ENCODE data around the gene NACA.

The NACA gene

DNA sequence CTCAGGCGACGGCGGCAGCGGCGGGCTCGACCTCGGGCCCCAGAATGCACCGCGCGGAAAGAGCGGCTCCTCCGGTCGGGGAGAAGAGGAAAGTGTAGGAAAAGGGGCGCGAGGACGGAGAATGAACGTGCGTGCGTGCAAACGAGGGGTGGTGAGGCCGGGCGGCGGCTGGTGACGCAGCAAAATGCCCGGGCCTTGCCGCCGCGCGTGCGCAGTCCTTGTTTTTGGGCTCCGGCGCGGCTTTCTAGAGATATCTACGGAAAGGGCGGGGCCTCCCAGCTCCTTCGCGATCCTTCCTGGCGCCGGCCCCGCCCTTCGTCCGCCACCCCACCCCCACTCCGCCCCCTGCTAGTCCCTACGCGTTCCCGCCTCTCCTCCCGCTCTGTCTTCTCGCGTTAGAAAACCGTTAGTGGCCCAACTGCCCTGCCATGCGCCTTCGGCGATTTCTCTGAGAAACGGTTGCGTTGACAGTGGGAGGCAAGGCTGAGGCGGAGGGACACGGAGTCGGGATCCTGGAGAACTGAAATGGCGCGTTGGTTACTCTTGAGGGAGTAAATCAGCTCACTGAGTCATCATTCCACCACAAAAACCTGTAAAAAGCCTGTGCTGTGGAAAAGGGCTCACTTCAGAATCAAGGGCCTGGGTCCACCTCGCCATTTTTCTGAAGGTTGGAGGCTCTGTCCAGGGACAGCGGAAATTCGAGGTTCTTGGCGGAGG, 36.8 kb downstream of the NACA start, which contains the start of gene PTGES3:
TSS of gene PTGES3 (minus strand) at position 156 of the 717 bp plus-strand sequence. CDS start 285 bp downstream, outside the sequence.
- peak within 1 kb of the TSS; percentile 100 for H3K4me3 ChIP-seq (ENCODE audit: low read depth, low read length)

DNA sequence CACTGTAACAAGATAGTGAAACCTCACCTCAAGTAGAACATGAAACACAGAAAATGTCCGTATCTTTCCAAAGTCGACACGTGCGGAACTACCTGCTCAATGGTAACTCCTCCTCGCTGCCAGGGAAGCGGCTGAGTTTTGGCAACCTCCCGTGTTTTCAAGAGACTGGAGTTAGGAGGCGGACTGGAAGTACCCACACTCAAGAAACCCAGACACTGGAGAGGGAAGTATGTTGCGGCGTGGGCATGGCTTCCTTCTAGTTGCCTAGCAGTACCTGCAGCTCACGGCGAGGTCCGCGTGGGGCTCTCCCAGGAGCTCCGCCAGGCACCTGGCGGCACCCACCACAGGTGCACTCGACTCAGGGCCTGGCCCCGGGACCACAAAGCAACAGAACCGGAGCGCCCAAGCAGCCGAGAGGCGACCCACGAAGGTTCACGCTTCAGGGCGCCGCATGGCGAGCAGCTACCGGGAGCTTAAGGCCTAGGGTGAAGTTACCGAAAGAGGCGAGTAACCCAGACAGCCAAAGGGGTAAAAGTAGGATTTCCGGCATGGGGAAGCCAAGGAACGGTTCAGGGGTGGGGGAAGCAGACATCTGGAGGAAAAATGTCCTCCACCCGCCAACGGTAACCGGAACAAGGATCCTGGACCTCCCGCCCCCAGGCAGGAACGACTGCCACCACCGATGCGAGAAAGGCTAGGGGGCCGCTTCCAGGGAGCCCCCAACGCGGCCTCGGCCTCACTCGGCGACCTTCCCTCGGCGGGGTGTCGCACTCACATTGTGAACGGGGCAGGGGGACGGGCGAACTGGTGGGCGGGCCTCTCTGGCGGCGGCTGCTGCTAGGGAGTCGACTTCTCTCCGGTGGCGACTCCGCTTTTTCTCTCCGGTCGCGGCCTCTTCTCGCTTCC, 37.6 kb downstream of the NACA start:
- H3K4me3 ChIP-seq (ENCODE audit: low read depth, low read length) = peak overlapping the region; percentile 100

DNA sequence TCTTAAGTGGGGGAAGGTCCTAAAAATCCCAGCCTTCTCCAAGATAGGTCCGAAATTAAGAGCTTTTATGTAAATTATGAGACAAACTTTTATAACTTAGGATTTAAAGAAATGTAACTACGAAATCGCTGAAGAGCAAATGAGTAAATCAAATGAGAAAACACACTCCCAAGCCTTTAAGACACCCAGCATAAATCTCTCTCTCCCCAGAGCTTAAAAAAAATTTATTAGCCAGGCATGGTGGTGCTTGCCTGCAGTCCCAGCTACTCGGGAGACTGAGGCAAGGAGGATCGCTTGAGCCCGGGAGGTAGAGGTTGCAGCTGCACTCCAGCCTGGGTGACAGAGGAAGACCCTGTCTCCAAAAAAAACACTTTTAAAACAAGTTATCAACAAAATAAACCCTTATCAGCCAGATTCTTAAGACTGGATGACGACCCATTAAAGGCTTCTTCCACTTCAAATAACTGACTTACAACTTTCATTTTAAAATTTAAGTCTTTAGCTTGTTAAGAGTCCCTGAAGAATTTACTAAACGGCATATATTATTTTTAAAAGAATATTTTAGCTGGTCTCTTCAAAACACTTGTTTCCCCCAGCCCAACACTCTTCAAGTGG, 40.2 kb downstream of the NACA start:
- no peak overlapping the region for H3K4me3 ChIP-seq (ENCODE audit: low read depth, low read length)

DNA sequence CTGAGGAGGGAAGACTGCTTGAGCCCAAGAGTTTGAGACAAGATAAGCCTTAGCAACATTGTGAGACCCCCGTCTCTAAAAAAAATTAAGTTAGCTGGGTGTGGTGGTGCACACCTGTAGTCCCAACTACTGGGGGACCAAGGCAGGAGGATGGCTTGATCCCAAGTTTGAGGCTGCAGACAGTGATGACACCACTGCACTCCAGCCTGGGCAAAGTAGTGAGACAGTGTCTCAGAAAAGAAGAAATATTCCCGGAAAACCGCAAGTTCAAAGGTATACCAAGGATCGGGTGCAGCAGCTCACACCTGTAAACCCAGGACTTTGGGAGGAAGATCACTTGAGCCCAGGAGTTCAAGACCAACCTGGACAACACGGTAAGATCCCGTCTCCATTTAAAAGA, 42.8 kb downstream of the NACA start:
- no peak overlapping the region for H3K4me3 ChIP-seq (ENCODE audit: low read depth, low read length)

DNA sequence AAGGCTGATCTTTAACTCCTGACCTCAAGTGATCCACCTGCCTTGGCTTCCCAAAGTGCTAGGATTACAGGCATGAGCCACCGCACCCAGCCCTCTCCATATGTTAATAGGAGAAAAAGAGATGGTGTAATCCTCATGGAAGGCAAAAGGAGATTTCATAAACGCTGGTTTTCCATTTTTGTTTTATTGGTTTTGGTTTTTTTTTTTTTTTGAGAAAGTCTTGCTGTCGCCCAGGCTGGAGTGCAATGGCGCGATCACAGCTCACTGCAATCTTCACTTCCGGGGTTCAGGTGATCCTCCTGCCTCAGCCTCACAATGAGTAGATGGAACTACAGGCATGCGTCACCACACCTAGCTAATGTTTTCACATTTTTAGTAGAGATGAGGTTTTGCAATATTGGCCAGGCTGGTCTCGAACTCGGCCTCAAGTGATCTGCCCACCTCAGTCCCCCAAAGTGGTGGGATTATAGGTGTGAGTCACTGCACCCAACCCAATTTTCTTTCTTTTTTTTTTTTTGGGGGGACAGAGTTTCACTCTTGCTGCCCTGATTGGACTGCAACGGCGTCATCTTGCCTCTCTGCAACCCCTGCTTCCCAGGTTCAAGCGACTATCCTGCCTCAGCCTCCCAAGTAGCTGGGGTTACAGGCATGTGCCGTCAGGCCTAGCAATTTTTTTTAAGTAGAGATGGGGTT, 45.1 kb downstream of the NACA start:
- H3K4me3 ChIP-seq (ENCODE audit: low read depth, low read length) = no peak overlapping the region

DNA sequence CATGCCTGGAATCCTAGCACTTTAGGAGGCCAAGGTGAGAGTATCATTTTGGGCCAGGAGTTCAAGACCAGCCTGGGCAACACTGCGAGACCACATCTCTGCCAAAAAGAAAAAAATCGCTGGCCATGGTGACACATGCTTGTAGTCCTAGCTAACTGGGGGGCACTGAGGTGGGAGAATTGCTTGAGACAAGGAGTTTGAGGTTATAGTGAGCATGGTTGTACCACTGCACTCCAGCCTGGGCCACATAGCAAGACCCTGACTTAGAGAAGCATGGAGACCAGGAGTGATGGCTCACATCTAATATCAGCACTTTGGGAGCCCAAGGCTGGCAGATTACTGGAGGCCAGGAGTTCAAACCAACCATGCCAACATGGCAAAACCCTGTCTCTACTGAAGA, 46.2 kb downstream of the NACA start:
- H3K4me3 ChIP-seq (ENCODE audit: low read depth, low read length) = no peak overlapping the region

DNA sequence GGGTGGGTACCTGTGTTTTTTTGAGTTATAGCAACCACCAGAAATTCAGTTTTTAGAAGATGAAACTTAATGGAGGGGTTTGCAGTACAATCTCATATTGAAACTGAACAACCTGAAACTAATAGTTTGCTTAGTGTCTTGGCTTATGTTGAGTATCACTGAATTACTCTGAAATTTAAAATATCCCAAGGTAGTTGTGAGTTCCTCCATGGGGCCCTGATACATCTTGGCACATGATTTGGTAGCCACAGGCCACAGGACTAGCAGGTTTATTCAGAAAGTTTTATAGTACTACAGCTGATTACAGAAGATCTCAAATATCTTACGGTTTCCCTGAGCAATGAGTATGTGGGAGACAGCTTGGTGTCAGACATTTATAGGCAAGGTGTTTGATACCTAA, 47.4 kb downstream of the NACA start:
- H3K4me3 ChIP-seq (ENCODE audit: low read depth, low read length) = no peak overlapping the region

DNA sequence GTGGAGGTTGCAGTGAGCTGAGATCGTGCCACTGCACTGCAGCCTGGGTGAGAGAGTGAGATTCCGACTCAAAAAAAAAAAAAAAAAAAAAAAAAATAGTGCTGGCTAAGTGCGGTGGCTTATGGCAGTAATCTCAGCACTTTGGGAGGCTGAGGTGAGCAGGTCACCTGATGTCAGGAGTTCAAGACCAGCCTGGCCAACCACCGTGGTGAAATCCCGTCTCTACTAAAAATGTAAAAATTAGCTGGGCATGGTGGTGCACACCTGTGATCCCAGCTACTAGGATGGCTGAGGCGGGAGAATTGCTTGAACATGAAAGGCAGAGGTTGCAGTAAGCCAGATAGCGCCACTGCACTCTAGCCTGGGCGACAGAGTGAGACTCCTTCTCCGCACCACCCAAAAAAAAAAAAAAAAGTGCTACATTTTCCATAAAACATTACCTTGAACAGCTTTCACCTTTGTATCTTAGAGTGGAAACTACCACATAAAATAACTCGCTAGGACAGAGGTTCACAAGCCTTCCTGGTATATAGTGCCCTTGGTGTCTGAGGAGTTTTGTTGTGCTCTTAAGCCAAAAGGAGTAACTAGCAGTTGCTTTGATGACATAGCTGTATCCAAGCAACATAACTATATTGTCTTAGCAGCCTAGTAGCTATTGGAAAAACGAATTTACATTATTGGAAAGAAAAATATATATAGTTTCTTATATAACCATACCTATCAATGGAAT, 48.1 kb downstream of the NACA start:
- no peak overlapping the region for H3K4me3 ChIP-seq (ENCODE audit: low read depth, low read length)

DNA sequence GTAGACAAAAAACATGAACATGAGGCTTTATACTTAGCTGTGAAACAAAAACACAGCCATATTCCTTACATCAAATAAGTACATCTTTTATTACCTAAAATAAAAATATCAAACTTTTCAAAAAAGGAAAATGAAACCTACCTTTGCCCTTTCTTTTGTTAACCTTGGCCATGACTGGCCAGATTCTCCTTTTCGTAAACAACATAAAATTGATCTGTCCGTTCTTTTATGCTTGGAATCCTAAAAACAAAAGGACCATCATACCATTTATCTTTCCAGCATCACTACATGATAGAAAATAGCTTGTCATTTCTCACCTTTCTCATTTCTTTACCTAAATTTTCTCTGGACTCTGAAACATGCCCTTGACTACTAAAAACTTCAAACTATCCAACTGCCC, 53.5 kb downstream of the NACA start:
- no peak overlapping the region for H3K4me3 ChIP-seq (ENCODE audit: low read depth, low read length)

DNA sequence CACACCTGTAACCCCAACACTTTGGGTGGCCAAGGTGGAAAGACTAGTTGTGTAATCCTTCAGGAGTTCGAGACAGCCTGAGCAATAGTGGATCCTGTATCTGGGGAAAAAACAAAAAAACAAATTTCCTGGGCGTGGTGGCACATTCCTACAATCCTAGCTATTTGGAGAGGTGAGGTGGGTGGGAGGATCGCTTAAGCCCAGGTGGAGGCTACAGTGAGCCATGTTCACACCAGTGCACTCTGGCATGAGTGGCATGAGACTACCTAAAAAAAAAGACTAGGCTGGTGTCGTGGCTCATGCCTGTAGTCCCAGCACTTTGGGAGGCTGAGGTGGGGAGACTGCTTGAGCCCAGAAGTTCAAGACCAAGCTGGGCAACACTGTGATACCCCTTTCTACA, 54.3 kb downstream of the NACA start:
- no peak overlapping the region for H3K4me3 ChIP-seq (ENCODE audit: low read depth, low read length)

DNA sequence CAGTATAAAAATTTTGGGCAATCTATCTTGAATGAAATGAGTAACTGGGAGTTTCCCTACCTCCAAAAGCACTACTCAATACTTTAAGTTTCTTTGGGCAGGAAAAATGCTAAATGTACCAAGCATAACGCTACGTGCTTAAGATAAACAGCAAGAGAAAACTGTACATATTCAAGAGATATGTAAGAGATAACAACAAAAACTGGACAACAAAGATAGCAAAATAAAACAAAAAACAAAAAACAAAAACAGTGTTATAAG, 57.0 kb downstream of the NACA start:
- H3K4me3 ChIP-seq (ENCODE audit: low read depth, low read length) = no peak overlapping the region

All from iPS-11a (cell line).